HUDEP-2 (cell line): ENCODE data around the gene FASTK.

Experiments
- DNase-seq, 76 experiments: peaks; one replicate each; lab custom pipeline; 2025; ENCODE audit not compliant: unreplicated experiment in 76 of 76; lab: John Stamatoyannopoulos, UW

FASTK gene

GRCh38 chr7:151101621-151102396 is 21.2 kb upstream of the FASTK start:
- no peak for DNase-seq

- DNase-seq: no peak
Observed at GRCh38 chr7:151100921-151101320, 20.3 kb upstream of the FASTK start.

GRCh38 chr7:151099486-151100211 is 19.0 kb upstream of the FASTK start:
- no peak for DNase-seq

- DNase-seq: no peak
Observed at GRCh38 chr7:151095828-151096475, 15.3 kb upstream of the FASTK start.

GRCh38 chr7:151095123-151095797 is 14.7 kb upstream of the FASTK start:
- no peak for DNase-seq

- no peak for DNase-seq
Observed at GRCh38 chr7:151094675-151095074, 14.1 kb upstream of the FASTK start.

- DNase-seq: no peak
Observed at GRCh38 chr7:151093748-151094147, 13.1 kb upstream of the FASTK start.

GRCh38 chr7:151091988-151092387 is 11.4 kb upstream of the FASTK start:
- no peak for DNase-seq

- DNase-seq: peak in 12 of 76 experiments; percentile 5 to 50 (median 18)
Observed at GRCh38 chr7:151091431-151091830, 10.8 kb upstream of the FASTK start.

- DNase-seq: no peak
Observed at GRCh38 chr7:151091003-151091402, 10.4 kb upstream of the FASTK start.

GRCh38 chr7:151089893-151090730 is 9.5 kb upstream of the FASTK start:
- DNase-seq: no peak

GRCh38 chr7:151088856-151089699 is 8.5 kb upstream of the FASTK start:
- peak in 41 of 76 experiments; percentile 5 to 64 (median 37) for DNase-seq

GRCh38 chr7:151088019-151088855 is 7.6 kb upstream of the FASTK start:
- DNase-seq: peak in 1 of 76 experiments; percentile 39

- DNase-seq: peak in 38 of 76 experiments; percentile 8 to 62 (median 37)
Observed at GRCh38 chr7:151087245-151088018, 6.8 kb upstream of the FASTK start.

- peak in 5 of 76 experiments; percentile 5 to 49 (median 40) for DNase-seq
Observed at GRCh38 chr7:151086802-151087244, 6.2 kb upstream of the FASTK start.

- DNase-seq: peak in 73 of 76 experiments; percentile 6 to 90 (median 68)
Observed at GRCh38 chr7:151085691-151086620, 5.3 kb upstream of the FASTK start, which contains the start of gene AGAP3. AGAP3 (plus strand) TSS chr7:151086475; CDS start chr7:151086742, 267 bp downstream.
